ENCODE data around the gene NES. TPM values are rescaled to one million over a fixed set of nuclear protein-coding genes. Genes with fewer than 3 reads are reported as not detected.

NES gene
- total RNA-seq, 4 donors from 2014 or later: 4.3 to 10.4 (median 9.0) TPM

DNA sequence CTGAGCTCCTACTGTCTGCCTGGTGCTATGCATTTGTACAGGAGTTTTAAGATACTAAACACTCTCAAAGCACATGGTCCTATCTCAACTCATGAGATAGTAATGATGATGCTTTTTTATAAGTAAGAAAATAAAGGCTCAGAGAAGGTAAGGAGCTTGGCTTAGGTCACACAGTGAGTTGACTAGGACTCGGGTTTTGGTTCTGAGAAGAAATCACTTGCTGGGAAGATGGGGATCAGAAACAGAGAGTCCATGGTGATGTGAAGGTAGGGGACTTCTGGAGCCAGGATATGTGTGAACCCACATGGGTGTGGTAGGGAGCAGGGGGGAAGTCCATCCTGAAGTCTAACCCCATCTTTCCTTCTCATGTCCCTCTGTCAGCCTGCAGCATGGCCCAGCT is 31.5 kb downstream of the NES start:
- TF ChIP-seq, protein P1, sequence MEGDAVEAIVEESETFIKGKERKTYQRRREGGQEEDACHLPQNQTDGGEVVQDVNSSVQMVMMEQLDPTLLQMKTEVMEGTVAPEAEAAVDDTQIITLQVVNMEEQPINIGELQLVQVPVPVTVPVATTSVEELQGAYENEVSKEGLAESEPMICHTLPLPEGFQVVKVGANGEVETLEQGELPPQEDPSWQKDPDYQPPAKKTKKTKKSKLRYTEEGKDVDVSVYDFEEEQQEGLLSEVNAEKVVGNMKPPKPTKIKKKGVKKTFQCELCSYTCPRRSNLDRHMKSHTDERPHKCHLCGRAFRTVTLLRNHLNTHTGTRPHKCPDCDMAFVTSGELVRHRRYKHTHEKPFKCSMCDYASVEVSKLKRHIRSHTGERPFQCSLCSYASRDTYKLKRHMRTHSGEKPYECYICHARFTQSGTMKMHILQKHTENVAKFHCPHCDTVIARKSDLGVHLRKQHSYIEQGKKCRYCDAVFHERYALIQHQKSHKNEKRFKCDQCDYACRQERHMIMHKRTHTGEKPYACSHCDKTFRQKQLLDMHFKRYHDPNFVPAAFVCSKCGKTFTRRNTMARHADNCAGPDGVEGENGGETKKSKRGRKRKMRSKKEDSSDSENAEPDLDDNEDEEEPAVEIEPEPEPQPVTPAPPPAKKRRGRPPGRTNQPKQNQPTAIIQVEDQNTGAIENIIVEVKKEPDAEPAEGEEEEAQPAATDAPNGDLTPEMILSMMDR (IDR thresholded peaks at IDR 0.05): no peak
- no peak for TF ChIP-seq POLR2A (IDR thresholded peaks at IDR 0.05)
- no peak for DNase-seq

DNA sequence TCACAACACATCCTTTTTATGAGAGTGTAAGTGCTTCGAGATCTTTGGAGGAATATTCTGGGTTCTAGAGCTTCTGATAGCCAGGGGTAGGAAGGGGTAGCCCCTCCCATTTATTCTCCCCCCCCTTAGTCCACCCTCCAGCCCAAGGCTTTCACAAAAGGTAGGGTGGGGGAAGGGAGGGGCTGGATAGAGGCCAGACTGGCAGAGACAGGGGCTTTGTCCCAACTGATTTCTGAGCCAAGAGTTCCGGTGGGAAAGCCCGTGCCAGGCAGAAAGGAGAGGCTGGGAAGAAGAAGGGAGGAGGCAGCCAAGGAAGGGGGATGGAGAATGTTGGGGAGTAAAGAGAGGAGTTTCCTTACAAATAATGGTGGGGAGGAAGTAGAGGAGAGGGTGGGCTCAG is 32.2 kb downstream of the NES start:
- no peaks in the 10 kb centered on the region for H3K36me3 ChIP-seq
- no peak for TF ChIP-seq POLR2A (IDR thresholded peaks at IDR 0.05)
- TF ChIP-seq, protein P1 (IDR thresholded peaks at IDR 0.05): no peak
- 53 to 57% methylated on average over 3 of the region's 3 CpGs for WGBS, 2 donors
- H3K4me3 ChIP-seq (replicated peaks in 1 of 3): no peak overlapping the region
- peaks cover 9 to 10% of the 10 kb centered on the region in 2 donors for H3K4me1 ChIP-seq
- no peak overlapping the region for H3K27ac ChIP-seq
- H3K9me3 ChIP-seq: no peaks in the 10 kb centered on the region
- intact Hi-C loops (cut with DNase I): no loop called here
- peaks cover 23% of the 10 kb centered on the region for H3K27me3 ChIP-seq
- DNase-seq: no peak

More for the DNA sequence above, 31.5 kb downstream of the NES start:
- peaks cover 9 to 10% of the 10 kb centered on the region in 2 donors for H3K4me1 ChIP-seq
- no peaks in the 10 kb centered on the region for H3K9me3 ChIP-seq
- no peak overlapping the region for H3K27ac ChIP-seq
- H3K27me3 ChIP-seq: peaks cover 22% of the 10 kb centered on the region
- intact Hi-C loops (cut with DNase I): no loop called here
- 96 to 100% methylated on average over 1 of the region's 1 CpG for WGBS, 2 donors
- no peak overlapping the region for H3K4me3 ChIP-seq (replicated peaks in 1 of 3)
- H3K36me3 ChIP-seq: no peaks in the 10 kb centered on the region

DNA sequence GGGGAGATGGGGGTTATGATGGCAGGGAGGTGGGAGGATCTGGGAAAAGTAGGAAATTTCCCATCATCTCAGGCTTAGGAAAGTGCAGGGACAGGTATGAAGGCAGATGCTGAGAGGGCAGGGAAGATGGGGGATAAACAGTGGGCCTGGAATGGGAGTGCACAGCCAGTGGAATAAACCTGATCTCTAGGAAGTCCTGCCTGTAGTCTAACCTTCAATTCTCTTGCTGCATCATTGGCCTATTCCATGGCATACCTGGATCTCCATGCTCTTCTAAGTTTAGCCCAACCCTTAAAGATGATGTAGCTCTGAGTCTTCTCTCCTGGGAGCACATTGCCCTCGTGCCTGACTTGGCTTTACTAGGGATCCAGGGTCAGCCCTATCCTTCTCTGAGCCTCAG is 32.6 kb downstream of the NES start:
- intact Hi-C loops (cut with DNase I): no loop called here
- no peak overlapping the region for H3K4me3 ChIP-seq (replicated peaks in 1 of 3)
- H3K27ac ChIP-seq: no peak overlapping the region
- peaks cover 23% of the 10 kb centered on the region for H3K27me3 ChIP-seq
- no peaks in the 10 kb centered on the region for H3K9me3 ChIP-seq
- no peak for DNase-seq
- H3K4me1 ChIP-seq: peaks cover 9 to 10% of the 10 kb centered on the region in 2 donors
- no peak for TF ChIP-seq POLR2A (IDR thresholded peaks at IDR 0.05)
- TF ChIP-seq, protein P1 (IDR thresholded peaks at IDR 0.05): no peak
- H3K36me3 ChIP-seq: no peaks in the 10 kb centered on the region
- WGBS, 2 donors: 27 to 32% methylated on average over 1 of the region's 1 CpG

DNA sequence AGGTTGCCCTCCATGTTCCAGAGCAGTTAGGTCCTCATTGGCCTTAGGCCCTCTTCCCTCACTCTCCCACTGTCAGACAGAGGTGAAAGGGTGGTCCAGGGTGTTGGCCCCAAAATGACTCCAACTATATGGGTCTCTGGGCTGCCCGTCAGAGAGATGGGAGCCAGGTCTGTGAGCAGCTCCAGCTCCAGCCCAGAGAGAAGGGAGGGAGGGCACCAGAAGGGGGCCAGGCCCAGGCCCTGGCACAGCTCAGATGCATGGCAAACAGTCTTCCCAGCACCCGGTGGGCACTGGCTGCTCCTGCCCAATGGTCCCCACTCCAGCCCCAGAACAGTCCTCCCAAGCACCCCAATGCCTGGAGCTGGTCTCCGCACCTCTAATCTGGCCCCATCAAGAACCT is 33.1 kb downstream of the NES start:
- no peaks in the 10 kb centered on the region for H3K9me3 ChIP-seq
- H3K36me3 ChIP-seq: no peaks in the 10 kb centered on the region
- TF ChIP-seq, protein P1 (IDR thresholded peaks at IDR 0.05): no peak
- TF ChIP-seq POLR2A (IDR thresholded peaks at IDR 0.05): no peak
- H3K4me3 ChIP-seq (replicated peaks in 1 of 3): no peak overlapping the region
- 83 to 93% methylated on average over 3 of the region's 3 CpGs for WGBS, 2 donors
- no peak for DNase-seq
- no peak overlapping the region for H3K27ac ChIP-seq
- H3K4me1 ChIP-seq: peaks cover 9 to 10% of the 10 kb centered on the region in 2 donors
- intact Hi-C loops (cut with DNase I): no loop called here
- peaks cover 23% of the 10 kb centered on the region for H3K27me3 ChIP-seq

DNA sequence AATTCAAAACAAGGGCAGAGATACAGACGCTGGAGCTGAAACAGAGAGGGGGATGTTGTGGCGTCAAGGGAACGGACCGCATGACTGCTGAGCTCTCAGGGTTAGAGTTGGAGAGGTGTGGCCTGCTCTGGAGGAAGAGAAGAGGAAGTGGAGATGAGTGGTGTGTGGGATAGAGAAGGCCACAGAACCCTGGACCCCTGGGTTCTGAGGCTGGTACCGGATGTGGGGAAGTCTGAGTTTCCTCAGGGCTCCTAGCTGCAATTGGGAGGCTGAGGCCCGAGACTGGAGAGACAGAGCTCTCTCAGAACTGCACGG is 33.5 kb downstream of the NES start:
- intact Hi-C loops (cut with DNase I): no loop called here
- TF ChIP-seq, protein P1 (IDR thresholded peaks at IDR 0.05): no peak
- no peak for TF ChIP-seq POLR2A (IDR thresholded peaks at IDR 0.05)
- H3K36me3 ChIP-seq: no peaks in the 10 kb centered on the region
- WGBS, 2 donors: 70 to 75% methylated on average over 7 of the region's 7 CpGs
- H3K4me1 ChIP-seq: peaks cover 9 to 10% of the 10 kb centered on the region in 2 donors
- DNase-seq: no peak
- no peaks in the 10 kb centered on the region for H3K9me3 ChIP-seq
- H3K27ac ChIP-seq: no peak overlapping the region
- no peak overlapping the region for H3K4me3 ChIP-seq (replicated peaks in 1 of 3)
- peaks cover 23% of the 10 kb centered on the region for H3K27me3 ChIP-seq

Measured in thyroid gland (tissue), 4 donors.